HEK293T (cell line): ENCODE results near the gene TRA2A.

ENCODE experiments used
- BHLHE40 ChIP-seq: fragments of 450-650 bp; IDR thresholded peaks from 2 replicates; pipeline ENCODE4 v1.6.1; 2016; ENCODE audit warnings: mild to moderate bottlenecking, moderate library complexity, borderline replicate concordance
- ELF4 ChIP-seq: fragments of 450-650 bp; IDR thresholded peaks from 2 replicates; pipeline ENCODE4 v1.6.1; 2017; ENCODE audit warnings: antibody characterized with exemption
- FOXA1 ChIP-seq: fragments of 450-650 bp; IDR thresholded peaks from 2 replicates; pipeline ENCODE4 v1.6.1; 2016; ENCODE audit warnings: mild to moderate bottlenecking
- FOXM1 ChIP-seq: fragments of 450-650 bp; IDR thresholded peaks from 2 replicates; pipeline ENCODE4 v1.6.1; 2017; ENCODE audit warnings: mild to moderate bottlenecking, borderline replicate concordance
- PKNOX1 ChIP-seq: fragments of 450-650 bp; IDR thresholded peaks from 2 replicates; pipeline ENCODE4 v1.6.1; 2016
- SP1 ChIP-seq: fragments of 450-650 bp; IDR thresholded peaks from 2 replicates; pipeline ENCODE4 v1.6.1; 2017

DNA sequence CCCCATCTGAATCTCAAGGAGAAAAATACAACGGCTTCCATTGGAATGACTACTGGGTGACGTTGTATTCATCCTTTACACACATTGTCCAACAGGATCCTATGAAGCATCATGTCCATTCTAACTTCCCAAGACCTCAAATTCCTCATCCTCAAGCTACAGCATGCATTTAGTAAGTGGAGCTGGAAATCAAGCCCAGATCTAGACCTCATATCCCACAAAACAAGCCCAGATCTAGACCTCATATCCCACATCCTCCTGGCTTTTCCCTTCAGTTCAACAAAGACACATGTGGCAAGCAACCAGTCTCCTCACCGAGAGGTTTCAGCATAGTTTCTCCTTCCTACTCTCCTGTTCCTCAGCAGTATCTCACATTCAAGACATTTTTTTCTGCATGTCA lies 73.7 kb downstream of the TRA2A start:
- no peak for TF ChIP-seq FOXM1
- no peak for TF ChIP-seq BHLHE40
- no peak for TF ChIP-seq ELF4
- no peak for TF ChIP-seq SP1
- no peak for TF ChIP-seq FOXA1
- no peak for TF ChIP-seq PKNOX1
